22Rv1 (cell line): ENCODE data around the gene SCFD2.

Source experiments
- ZFX ChIP-seq: fragments of 450-650 bp; IDR thresholded peaks from 2 replicates; pipeline ENCODE4 v1.6.1; 2017; ENCODE audit warnings: antibody characterized with exemption, borderline replicate concordance
- TF ChIP-seq, protein P1 (sequence below): fragments of 450-650 bp; IDR thresholded peaks from 2 replicates; pipeline ENCODE4 v1.5.1; 2017; ENCODE audit warnings: mild to moderate bottlenecking

DNA sequence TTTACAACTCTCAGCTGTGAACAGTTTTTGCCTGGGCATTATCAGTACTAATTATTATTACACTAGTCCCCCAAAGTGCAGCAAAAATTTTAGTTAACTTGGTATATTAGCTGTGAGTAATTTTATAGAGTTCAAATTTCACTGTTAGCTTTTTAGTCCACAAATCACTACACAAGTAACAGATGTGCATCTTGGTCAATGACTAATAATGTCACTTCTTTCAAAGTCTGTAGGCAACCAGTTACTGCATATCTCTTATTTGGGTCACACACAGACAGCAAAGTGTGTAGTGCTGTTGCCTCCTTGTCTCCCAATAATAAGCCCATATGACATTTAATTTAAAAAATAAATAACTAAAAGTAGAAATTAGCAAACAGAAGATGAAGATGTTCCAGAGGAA, 159.9 kb downstream of the SCFD2 start:
- TF ChIP-seq, protein P1, sequence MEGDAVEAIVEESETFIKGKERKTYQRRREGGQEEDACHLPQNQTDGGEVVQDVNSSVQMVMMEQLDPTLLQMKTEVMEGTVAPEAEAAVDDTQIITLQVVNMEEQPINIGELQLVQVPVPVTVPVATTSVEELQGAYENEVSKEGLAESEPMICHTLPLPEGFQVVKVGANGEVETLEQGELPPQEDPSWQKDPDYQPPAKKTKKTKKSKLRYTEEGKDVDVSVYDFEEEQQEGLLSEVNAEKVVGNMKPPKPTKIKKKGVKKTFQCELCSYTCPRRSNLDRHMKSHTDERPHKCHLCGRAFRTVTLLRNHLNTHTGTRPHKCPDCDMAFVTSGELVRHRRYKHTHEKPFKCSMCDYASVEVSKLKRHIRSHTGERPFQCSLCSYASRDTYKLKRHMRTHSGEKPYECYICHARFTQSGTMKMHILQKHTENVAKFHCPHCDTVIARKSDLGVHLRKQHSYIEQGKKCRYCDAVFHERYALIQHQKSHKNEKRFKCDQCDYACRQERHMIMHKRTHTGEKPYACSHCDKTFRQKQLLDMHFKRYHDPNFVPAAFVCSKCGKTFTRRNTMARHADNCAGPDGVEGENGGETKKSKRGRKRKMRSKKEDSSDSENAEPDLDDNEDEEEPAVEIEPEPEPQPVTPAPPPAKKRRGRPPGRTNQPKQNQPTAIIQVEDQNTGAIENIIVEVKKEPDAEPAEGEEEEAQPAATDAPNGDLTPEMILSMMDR, result no peak
- no peak for TF ChIP-seq ZFX
